ENCODE data around the gene FEM1B. TPM values are rescaled to one million over a fixed set of nuclear protein-coding genes. Genes with fewer than 3 reads are reported as not detected.

The FEM1B gene
- total RNA-seq, 1 experiment from 2014 or later = 24.7 TPM

GRCh38 chr15:68307131-68307928 lies 29.8 kb downstream of the FEM1B start:
- DNase-seq (ENCODE audit: low spot score) = no peak

DNA sequence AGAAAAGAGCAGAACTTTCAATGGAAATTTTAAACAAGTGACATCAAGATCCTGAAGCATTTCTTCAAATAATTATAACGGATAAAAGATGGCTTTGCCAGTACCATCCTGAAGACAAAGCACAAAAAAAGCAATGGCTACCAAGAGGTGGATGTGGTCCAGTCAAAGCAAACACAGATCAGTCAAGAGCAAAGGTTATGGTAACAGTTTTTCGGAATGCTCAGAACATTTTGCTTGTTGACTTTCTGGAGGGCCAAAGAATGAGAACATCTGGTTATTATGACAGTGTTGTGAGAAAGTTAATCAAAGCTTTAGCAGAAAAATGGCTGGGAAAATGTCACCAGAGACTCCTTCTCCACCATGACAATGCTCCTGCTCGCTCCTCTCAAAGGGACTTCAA lies 31.5 kb downstream of the FEM1B start:
- DNase-seq (ENCODE audit: low spot score) = no peak

GRCh38 chr15:68310178-68310803 lies 32.7 kb downstream of the FEM1B start:
- DNase-seq (ENCODE audit: low spot score) = no peak

DNA sequence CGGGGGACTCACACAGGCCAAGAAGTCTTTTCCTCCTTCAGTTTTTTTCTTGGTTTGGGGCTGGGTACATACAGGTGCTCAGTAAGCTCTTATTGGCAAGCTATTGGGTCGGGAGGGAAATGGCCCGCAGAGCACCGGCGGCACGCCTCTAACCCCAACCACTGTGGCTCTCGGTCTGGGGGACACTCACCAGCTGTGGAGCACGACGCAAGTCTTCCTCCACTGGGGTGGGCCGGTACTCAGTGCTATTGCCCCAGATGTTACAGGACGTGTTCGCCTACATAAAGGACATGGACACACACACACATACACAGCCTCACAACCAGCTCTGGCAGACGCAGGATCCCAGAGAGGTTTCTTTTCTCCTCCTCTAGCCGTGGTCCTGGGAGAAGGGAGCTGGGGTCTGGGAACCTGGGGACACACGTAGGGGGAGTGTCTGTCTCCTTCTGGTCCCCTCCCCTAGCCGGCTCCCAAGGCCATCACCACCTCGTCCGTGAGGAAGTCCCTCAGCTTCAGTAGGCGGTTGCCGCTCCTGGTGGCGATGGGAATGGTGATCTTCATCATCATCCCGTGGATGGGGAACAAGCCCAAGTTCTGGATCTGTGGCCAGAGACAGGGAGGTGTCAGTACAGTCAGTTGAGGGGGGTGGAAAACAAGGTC lies 33.4 kb downstream of the FEM1B start:
- no peak for DNase-seq (ENCODE audit: low spot score)

GRCh38 chr15:68311464-68311835 lies 33.9 kb downstream of the FEM1B start:
- DNase-seq (ENCODE audit: low spot score) = no peak

GRCh38 chr15:68311859-68312557 lies 34.5 kb downstream of the FEM1B start:
- DNase-seq (ENCODE audit: low spot score) = no peak

DNA sequence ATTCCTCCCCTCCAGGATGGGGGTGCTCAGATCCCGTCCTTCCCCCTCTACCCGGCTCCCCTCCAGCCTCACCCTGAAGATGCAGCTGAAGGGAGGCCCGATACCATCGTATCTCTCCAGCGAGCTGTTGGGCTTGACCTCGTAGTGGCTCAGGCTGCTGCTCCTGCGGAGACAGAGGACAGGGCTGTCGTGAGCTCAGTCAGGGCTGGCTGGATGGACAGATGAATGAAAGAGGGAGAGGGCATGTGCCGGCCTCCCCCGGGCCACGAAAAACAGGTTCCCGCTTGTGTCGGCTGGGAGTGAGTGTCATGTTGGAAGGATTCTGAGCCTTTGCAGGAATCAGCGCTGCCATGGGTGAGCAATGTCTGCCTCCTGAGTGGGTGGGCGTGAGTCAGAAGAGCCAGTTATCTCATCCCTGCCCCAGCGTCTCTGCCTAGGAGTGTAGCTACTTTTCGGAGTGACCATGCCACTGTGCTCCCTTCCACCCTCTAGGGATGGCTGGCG lies 35.2 kb downstream of the FEM1B start:
- DNase-seq (ENCODE audit: low spot score) = no peak

DNA sequence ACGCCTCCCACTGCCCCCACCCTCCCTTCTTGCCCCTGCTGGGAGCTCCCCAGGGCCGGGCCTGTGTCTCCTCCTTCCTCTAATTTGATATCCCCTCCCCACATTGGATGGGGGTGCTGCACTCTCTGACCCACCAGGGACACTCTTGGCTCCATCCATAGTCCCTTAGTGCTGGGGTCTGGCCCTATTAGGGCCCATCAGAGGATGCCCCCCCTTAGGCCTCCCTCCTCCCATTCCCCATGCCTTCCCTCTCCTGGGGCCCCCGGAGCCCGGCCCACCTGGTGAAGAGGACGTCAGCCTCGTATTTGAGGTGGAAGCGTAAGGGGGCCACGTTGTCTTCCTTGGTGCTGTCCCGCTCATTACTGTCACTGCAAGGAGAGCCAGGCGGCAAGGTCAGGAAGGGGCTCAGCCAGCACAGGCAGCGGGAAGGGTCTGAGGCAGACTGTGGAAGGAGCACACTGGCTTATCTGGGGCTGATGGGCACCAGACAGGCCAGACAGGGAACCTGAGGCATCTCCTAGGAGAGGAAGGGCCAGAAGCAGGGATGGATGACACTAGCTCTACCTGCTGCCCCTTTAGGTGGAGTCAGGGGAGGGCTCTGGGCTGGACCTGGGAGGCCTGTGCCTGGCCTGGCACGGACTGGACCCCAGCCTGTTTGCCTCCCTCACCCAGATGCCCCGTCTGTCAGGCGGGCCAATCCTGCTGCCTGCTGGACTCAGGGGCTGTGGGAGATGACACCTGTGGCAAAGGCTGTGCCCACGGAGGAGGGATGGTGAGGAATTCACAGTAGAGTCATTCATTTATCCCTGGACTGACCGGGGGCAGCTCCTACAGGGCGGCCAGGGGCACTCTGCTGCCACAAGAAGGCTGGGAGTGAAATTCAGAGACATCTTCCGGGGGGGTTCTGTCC lies 36.2 kb downstream of the FEM1B start:
- DNase-seq (ENCODE audit: low spot score) = no peak

DNA sequence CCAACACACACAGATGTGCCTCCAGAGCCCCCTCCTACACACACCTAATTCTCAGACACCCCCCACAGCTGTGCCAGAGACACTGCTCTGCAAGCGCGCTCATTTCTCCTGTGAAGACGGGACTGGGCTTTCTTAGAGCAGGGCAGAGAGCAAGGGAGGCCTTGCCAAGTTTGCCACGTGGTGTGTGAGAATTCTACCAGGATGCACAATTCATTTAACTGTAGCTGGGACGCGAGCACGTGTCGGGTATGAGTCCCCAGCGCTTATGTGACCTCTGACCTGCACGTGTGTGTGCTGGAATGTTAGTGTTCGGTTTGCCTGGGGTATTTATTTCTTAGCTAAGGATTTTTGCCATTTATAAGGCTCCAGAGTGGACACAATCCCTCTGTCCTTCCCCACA lies 37.0 kb downstream of the FEM1B start:
- no peak for DNase-seq (ENCODE audit: low spot score)

- no peak for DNase-seq (ENCODE audit: low spot score)
Measured at GRCh38 chr15:68315035-68315434, 37.5 kb downstream of the FEM1B start.

GRCh38 chr15:68315495-68316031 lies 38.0 kb downstream of the FEM1B start:
- DNase-seq (ENCODE audit: low spot score) = no peak

- DNase-seq (ENCODE audit: low spot score) = no peak
Measured at GRCh38 chr15:68316061-68316804, 38.7 kb downstream of the FEM1B start.

- DNase-seq (ENCODE audit: low spot score) = no peak
Measured at GRCh38 chr15:68317281-68318007, 39.9 kb downstream of the FEM1B start.

DNA sequence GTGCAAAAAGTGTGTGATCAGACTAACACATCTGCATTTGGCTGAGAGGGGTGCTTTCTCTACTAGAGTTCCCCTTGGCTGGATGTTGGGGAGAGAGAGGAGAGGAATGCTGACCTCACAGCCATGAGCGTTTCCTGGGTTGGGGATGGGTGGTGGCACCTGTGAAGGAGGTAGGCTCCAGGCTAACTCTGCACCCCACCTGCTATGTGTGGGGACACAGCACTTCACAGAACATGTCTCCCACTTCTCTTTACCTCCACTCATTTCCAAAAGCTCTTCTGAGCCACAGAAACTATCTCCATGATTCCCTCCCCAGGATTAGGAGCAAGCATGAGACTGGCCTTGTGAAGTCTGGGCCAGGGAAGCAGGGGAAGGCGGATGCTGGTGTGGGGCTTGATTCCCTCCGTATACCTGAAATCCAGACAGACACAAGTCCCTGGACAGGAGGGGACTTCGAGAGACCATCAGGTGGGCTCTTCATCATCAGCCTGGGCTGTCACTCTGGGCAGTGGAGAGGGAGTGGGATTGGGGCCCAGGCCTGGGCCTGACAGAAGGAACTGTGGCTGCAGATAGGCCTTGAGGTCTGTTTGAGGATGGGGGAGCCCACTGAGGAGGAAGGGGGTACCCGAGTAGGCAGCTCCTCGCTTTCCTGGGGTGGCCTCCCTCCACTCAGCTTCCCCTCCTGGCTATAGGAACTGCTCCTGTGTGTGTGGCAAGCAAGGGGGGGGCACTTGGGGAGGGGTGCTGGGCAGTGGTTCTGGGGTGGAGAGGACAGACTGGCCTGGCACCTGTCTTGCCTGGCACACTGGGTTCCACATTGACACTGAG lies 40.7 kb downstream of the FEM1B start:
- no peak for DNase-seq (ENCODE audit: low spot score)

GRCh38 chr15:68318931-68319909 lies 41.7 kb downstream of the FEM1B start:
- DNase-seq (ENCODE audit: low spot score) = no peak

DNA sequence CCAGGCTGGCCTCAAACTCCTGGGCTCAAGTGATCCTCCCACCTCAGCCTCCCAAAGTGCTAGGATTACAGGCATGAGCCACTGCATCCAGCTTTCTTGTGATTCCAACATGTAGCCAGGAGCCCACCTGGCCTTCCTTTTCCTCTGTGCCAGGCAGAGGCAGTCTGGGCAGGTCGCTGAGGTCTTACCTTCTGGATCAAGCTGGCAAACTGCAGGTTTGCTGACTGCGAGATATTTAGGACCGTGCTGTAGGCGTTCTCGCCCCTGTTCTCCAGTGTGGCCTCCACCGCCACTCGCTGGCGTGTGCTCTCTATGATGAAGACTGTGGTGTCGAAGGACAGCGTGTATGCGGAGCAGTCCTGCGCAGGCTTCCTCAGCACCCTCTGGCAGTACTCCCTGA lies 42.5 kb downstream of the FEM1B start:
- DNase-seq (ENCODE audit: low spot score) = no peak

DNA sequence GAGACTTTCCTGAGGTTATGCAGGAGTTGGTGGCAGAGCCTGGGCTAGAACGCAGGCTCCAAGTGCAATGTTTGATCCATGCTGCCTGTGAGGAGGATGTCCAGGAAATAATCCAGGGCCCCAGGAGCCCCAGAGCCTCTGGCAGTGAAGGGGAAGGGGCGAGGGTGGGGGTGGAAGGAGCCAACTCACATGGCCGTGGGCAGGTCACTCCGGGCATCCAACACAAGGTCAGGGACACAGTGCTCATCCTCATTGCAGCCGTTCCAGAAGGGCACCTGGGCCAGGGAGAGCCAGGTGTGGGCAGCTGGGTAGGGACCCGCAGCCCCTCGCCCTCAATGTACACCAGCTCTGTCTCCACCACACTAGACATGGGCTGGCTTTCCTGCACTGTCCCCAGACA lies 43.7 kb downstream of the FEM1B start:
- DNase-seq (ENCODE audit: low spot score) = no peak

Measured in A172 (cell line).